Measurements from ENCODE around the gene ADAMTSL2.

- TF ChIP-seq FOXJ3 (CRISPR knock-in tag; IDR thresholded peaks at IDR 0.05) (no peak), EP300 (IDR thresholded peaks at IDR 0.05; ENCODE audit: borderline replicate concordance in 1 of 2, low read depth in 1 of 2, low read length in 1 of 2) (no peak), SMC3 (IDR thresholded peaks at IDR 0.05; ENCODE audit: low read depth, low read length) (no peak), POLR2AphosphoS5 (IDR thresholded peaks at IDR 0.05; ENCODE audit: low read depth, low read length) (no peak), RAD21 (IDR thresholded peaks at IDR 0.05; ENCODE audit: low read length) (no peak), TEAD4 (IDR thresholded peaks at IDR 0.05; ENCODE audit: borderline replicate concordance, insufficient read depth) (no peak), NFIC (IDR thresholded peaks at IDR 0.05; ENCODE audit: borderline replicate concordance) (no peak), SIN3A (IDR thresholded peaks at IDR 0.05; ENCODE audit: borderline replicate concordance, low read depth, low read length) (no peak)
- TF ChIP-seq, protein P1, sequence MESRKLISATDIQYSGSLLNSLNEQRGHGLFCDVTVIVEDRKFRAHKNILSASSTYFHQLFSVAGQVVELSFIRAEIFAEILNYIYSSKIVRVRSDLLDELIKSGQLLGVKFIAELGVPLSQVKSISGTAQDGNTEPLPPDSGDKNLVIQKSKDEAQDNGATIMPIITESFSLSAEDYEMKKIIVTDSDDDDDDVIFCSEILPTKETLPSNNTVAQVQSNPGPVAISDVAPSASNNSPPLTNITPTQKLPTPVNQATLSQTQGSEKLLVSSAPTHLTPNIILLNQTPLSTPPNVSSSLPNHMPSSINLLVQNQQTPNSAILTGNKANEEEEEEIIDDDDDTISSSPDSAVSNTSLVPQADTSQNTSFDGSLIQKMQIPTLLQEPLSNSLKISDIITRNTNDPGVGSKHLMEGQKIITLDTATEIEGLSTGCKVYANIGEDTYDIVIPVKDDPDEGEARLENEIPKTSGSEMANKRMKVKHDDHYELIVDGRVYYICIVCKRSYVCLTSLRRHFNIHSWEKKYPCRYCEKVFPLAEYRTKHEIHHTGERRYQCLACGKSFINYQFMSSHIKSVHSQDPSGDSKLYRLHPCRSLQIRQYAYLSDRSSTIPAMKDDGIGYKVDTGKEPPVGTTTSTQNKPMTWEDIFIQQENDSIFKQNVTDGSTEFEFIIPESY (IDR thresholded peaks at IDR 0.05; ENCODE audit: borderline replicate concordance, low read depth): no peak
- TF ChIP-seq, protein P2, sequence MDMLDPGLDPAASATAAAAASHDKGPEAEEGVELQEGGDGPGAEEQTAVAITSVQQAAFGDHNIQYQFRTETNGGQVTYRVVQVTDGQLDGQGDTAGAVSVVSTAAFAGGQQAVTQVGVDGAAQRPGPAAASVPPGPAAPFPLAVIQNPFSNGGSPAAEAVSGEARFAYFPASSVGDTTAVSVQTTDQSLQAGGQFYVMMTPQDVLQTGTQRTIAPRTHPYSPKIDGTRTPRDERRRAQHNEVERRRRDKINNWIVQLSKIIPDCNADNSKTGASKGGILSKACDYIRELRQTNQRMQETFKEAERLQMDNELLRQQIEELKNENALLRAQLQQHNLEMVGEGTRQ (IDR thresholded peaks at IDR 0.05; ENCODE audit: borderline replicate concordance, low read depth, low read length): no peak
- TF ChIP-seq, protein P3, sequence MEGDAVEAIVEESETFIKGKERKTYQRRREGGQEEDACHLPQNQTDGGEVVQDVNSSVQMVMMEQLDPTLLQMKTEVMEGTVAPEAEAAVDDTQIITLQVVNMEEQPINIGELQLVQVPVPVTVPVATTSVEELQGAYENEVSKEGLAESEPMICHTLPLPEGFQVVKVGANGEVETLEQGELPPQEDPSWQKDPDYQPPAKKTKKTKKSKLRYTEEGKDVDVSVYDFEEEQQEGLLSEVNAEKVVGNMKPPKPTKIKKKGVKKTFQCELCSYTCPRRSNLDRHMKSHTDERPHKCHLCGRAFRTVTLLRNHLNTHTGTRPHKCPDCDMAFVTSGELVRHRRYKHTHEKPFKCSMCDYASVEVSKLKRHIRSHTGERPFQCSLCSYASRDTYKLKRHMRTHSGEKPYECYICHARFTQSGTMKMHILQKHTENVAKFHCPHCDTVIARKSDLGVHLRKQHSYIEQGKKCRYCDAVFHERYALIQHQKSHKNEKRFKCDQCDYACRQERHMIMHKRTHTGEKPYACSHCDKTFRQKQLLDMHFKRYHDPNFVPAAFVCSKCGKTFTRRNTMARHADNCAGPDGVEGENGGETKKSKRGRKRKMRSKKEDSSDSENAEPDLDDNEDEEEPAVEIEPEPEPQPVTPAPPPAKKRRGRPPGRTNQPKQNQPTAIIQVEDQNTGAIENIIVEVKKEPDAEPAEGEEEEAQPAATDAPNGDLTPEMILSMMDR (IDR thresholded peaks at IDR 0.05): no peak
Measured at GRCh38 chr9:133602277-133602676, 67.8 kb downstream of the ADAMTSL2 start.

Data from SK-N-SH (cell line).